OCI-M1 (cell line): Measurements from ENCODE around the gene LAT.
"Not testable (repeated sequence)": the region's sequence is repeated elsewhere in the genome, so short reads cannot be mapped to it uniquely, and the experiment has no call there.

Experiments used
- DNase-seq: peaks from one replicate; lab custom pipeline; 2025; lab: John Stamatoyannopoulos, UW

Gene LAT

GRCh38 chr16:28977703-28978662 lies 6.9 kb upstream of the LAT start:
- no peak for DNase-seq

DNA sequence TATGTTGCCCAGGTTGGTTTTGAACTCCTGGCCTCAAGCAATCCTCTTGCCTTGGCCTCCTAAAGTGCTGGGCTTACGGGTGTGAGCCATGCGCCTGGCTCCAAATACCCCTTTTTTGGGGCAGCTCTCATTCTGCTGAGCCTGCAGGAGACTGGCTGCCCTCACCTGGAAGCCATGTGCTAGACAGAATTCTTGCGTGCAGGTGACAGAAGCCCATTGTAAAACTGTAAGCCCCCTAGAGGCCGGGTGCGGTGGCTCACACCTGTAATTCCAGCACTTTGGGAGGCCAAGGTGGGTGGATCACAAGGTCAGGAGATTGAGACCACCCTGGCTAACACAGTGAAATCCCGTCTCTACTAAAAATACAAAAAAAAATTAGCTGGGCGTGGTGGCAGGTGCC lies 4.5 kb upstream of the LAT start:
- not testable (repeated sequence) for DNase-seq

DNA sequence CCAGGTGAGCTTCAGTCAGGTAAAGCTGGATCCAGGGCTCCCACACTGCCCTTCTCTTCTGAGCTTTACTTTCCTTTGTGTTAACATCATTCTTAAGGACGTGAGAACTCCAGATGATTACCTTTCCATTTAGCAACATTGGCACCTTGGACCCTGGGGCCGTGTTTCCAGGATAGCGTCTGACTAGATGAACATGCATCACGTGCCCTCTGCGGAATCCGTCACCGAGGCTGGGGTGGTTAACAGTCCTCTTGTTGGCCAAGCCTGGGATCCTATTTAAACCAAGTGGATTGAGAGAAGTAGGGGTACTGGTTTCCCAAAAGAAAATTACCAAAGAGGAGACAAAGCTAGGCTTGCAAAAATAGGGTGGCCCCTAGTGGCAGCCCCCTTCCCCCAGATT lies 3.9 kb upstream of the LAT start:
- no peak for DNase-seq

- DNase-seq: peak; percentile 74
Measured at GRCh38 chr16:28981517-28981916, 3.3 kb upstream of the LAT start.

GRCh38 chr16:28982418-28982817 lies 2.4 kb upstream of the LAT start:
- no peak for DNase-seq

DNA sequence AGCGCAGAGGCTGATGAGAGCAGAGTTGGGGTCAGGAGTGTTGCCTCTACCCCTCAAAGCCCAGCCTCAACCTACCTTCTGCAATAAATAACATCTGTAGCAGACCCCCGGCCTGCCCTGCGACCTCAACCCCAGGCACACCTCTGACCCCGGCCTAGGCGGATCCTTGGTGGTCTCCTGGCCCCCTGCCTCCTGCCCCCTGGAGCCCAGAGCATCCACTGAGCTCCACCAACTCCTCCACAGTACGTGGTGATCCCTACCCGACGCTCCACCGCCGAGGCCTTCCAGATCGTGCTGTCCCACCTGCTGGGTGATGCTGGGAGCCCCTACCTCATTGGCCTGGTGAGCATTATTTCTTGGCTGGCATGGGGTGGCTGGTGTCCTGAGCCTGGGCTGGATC lies 1.9 kb upstream of the LAT start:
- no peak for DNase-seq

DNA sequence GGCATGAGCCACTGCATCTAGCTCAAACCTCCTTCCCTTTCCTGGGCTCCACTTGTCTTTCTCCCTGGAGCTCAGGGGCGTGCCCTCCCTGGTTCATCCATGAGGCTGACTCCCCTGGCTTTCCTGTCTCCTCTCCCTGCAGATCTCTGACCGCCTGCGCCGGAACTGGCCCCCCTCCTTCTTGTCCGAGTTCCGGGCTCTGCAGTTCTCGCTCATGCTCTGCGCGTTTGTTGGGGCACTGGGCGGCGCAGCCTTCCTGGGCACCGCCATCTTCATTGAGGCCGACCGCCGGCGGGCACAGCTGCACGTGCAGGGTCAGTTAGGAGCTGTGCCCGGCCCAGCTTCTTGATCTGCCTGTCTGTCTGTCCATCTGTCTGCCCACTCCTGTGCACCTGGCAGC lies 1.2 kb upstream of the LAT start:
- DNase-seq: no peak

DNA sequence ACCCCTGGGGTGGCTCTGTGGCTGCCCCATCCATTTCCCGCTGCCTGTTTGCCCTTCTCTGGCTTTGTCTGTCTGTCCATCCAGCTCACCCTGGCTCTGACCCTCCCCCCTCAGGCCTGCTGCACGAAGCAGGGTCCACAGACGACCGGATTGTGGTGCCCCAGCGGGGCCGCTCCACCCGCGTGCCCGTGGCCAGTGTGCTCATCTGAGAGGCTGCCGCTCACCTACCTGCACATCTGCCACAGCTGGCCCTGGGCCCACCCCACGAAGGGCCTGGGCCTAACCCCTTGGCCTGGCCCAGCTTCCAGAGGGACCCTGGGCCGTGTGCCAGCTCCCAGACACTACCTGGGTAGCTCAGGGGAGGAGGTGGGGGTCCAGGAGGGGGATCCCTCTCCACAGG lies 761 bp upstream of the LAT start:
- DNase-seq: no peak

GRCh38 chr16:28985211-28986041 lies 574 bp downstream of the LAT start:
- no peak for DNase-seq

GRCh38 chr16:28986046-28986445 lies 1.2 kb downstream of the LAT start:
- no peak for DNase-seq

DNA sequence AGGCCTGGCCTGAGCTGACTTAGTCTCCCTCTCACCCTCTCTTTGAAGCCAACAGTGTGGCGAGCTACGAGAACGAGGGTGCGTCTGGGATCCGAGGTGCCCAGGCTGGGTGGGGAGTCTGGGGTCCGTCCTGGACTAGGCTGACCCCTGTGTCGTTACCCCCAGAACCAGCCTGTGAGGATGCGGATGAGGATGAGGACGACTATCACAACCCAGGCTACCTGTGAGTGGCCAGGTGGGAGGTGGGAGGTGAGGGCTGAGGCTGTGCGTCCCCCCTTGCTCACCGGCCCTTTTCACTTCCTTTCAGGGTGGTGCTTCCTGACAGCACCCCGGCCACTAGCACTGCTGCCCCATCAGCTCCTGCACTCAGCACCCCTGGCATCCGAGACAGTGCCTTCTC lies 1.6 kb downstream of the LAT start:
- no peak for DNase-seq

DNA sequence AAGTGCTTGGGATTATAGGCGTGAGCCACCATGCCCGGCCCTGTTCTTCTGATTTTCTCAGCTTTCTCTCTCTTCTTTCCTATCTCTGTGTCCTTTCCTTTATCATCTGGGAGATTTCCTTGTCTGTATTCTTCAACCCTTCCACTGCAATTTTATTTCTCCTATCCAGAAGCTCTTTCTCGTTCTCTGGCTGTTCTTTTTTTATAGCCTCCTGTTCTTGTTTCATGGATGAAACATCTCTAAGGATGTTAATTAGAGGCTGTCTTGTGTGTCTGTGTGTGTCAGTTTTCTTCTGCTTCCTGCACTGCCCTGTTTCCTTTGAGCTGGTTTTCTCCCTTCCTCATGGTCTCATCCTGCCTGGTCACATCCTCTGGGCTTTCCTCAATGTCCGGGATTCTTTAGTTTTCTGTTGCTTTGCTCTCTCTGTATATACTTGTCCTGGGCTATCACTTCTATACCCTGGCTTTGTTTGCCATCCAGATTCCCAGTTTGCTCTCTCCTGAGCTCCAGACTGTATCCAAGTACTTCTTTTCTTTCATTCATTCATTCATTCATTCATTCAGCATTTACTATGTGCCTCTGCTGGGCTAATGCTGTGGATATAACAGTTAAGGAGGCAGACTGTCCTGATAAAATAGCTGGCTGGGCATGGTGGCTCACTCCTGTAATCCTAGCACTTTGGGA lies 2.5 kb downstream of the LAT start:
- no peak for DNase-seq

DNA sequence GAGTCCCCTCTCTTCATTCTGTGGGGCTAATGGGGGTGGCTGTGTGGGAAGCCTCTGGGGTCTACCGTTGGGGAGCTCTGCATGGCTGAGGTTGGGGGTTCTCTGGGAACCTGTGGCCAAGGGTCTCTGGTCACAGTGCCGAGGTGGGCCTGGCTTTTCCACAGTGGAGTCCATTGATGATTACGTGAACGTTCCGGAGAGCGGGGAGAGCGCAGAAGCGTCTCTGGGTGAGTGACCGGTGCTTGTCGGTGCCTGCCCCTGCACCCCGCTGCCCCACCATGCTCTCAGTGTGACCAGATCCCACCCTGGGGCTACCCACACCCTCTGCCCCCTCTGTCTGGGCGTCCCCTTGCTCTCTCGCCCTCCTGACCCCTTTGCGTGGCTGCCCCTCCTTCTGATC lies 4.5 kb downstream of the LAT start:
- no peak for DNase-seq

DNA sequence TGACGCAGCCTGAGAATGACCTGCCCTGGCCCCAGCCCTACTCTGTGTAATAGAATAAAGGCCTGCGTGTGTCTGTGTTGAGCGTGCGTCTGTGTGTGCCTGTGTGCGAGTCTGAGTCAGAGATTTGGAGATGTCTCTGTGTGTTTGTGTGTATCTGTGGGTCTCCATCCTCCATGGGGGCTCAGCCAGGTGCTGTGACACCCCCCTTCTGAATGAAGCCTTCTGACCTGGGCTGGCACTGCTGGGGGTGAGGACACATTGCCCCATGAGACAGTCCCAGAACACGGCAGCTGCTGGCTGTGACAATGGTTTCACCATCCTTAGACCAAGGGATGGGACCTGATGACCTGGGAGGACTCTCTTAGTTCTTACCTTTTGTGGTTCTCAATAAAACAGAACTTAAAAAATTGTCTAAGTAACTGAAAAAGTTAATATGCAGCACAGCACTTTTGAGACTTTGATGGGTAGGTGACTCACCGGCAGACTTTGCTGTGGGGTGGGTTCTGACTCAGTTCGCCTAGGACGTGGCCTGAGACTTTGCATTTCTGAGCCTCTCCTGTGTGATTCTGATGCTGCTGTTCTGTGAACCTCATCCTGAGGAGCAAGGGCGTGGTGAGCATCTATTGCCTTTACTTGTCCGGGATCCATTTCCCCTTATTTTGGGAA lies 5.7 kb downstream of the LAT start:
- DNase-seq: no peak

DNA sequence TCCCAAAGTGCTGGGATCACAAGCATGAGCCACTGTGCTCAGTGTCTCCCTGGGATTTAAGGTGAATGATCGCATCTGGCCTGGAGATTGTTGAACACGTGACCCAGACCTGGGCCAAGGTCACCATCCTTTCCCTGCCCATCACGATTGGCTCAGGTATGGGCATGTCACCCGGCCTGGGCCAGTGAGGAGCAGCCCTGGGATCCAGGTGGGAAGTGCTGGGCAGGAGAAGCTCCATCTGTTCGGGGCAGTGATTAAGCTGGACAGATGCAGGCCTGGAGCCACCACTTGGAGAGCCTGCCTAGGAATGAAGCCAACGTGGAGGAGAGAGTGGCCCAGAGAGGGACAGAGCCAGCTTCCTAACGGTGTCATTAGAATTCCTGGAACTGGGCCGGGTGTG lies 6.8 kb downstream of the LAT start:
- DNase-seq: no peak

GRCh38 chr16:28992496-28992895 lies 7.6 kb downstream of the LAT start:
- no peak for DNase-seq

GRCh38 chr16:28998837-28999236 lies 14.0 kb downstream of the LAT start:
- DNase-seq: no peak

- no peak for DNase-seq
Measured at GRCh38 chr16:28999577-28999976, 14.7 kb downstream of the LAT start.

DNA sequence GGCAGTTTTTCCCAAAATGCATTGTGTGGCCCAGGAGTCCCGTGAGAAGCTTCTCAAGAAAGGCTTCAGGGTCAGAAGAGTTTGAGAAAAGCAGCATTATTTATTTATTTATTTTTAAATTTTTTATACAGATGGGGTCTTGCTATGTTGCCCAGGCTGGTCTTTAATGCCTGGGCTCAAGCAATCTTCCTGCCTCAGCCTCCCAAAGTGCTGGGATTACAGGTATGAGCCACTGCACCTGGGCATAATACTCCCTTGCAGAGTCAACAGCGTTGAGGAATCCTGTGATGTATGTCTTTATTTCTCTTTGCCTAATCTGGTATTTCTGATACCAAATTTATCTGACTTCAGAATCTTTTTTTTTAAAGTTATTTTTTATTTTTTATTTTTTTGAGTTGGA lies 15.2 kb downstream of the LAT start:
- no peak for DNase-seq

DNA sequence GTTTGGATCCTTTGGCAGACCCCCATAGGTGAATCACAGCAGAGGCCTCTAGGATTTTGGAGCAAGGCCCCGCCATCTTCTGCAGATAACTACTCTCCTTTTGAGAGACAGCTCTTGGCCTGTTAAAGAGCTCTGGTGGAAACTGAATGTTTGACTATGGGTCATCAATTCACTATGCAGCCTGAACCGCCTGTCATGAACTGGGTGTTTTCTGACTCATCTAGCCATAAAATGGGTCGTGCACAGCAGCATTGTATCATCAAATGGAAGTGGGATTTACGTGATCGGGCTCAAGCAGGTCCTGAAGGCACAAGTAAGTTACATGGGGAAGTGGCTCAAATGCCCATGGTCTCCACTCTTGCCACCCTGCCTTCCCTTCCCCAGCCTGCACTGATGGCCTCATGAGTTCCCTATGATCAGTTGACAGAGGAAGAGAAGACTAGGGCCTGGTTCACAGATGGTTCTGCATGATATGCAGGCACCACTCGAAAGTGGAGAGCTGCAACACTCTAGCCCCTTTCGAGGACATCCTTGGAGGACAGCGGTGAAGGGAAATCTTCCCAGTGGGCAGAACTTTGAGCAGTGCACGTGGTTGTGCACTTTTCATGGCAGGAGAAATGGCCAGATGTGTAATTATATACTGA lies 19.8 kb downstream of the LAT start:
- not testable (repeated sequence) for DNase-seq
